ENCODE results near the gene NECTIN2. TPM values are rescaled to one million over a fixed set of nuclear protein-coding genes. Genes with fewer than 3 reads are reported as not detected.
"Not testable (repeated sequence)": the region's sequence is repeated elsewhere in the genome, so short reads cannot be mapped to it uniquely, and the experiment has no call there.

NECTIN2 gene
- polyA plus RNA-seq, 3 donors = 5.6 to 18.2 (median 9.3) TPM

DNA sequence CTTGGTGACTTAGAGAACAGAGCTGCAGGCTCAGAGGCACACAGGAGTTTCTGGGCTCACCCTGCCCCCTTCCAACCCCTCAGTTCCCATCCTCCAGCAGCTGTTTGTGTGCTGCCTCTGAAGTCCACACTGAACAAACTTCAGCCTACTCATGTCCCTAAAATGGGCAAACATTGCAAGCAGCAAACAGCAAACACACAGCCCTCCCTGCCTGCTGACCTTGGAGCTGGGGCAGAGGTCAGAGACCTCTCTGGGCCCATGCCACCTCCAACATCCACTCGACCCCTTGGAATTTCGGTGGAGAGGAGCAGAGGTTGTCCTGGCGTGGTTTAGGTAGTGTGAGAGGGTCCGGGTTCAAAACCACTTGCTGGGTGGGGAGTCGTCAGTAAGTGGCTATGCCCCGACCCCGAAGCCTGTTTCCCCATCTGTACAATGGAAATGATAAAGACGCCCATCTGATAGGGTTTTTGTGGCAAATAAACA lies 78.2 kb downstream of the NECTIN2 start:
- Histone ChIP-seq H3K4me2 (replicated peaks; ENCODE audit: extremely low read depth, low read length, poor library complexity, severe bottlenecking) (no peak overlapping the region), H2AFZ (ENCODE audit: insufficient read depth, low read depth, low read length, poor library complexity, severe bottlenecking) (peak overlapping the region; percentile 11), H3K4me3 (replicated peaks in 1 of 3; ENCODE audit: low read depth in 2 of 3, low read length in 3 of 3) (no peak overlapping the region), H3K27me3 (ENCODE audit: control insufficient read depth in 2 of 2, insufficient read depth in 2 of 2, low read length in 2 of 2) (no peaks in the 10 kb centered on the region), H3K79me2 (ENCODE audit: insufficient read depth, low read length) (no peaks in the 10 kb centered on the region), H3K9me3 (replicated peaks in 1 of 2; ENCODE audit: control insufficient read depth in 1 of 2, insufficient read depth in 1 of 2, low read length in 2 of 2) (no peaks in the 10 kb centered on the region), H4K20me1 (ENCODE audit: insufficient read depth, low read length) (no peaks in the 10 kb centered on the region), H3K4me1 (ENCODE audit: control insufficient read depth in 1 of 2, insufficient read depth in 2 of 2, low read length in 2 of 2) (peaks cover 31 to 32% of the 10 kb centered on the region in 2 donors), H3K36me3 (replicated peaks in 1 of 2; ENCODE audit: control insufficient read depth in 1 of 2, insufficient read depth in 2 of 2, low read length in 2 of 2) (no peaks in the 10 kb centered on the region), H3K9ac (ENCODE audit: insufficient read depth, low read length, poor library complexity, severe bottlenecking) (no peak overlapping the region), H3K27ac (ENCODE audit: low read depth in 1 of 2, low read length in 2 of 2) (no peak overlapping the region)
- Mint-ChIP-seq H3K9me3 (no peaks in the 10 kb centered on the region), H3K4me3 (no peak overlapping the region), H3K27ac (peak overlapping the region in 4 of 7 donors; percentile 5 to 82 (median 34)), H3K27me3 (ENCODE audit: low read depth in 3 of 3) (peaks cover 0 to 5% (median 0%) of the 10 kb centered on the region in 3 donors), H3K4me1 (peaks cover 34% of the 10 kb centered on the region), H3K36me3 (no peaks in the 10 kb centered on the region)
- intact Hi-C loops (cut with micrococcal nuclease) = no loop called here
- WGBS (ENCODE audit: insufficient coverage) = 100% methylated on average over 2 of the region's 8 CpGs
- no peak for DNase-seq
- no peak for TF ChIP-seq CTCF (IDR thresholded peaks at IDR 0.05)

DNA sequence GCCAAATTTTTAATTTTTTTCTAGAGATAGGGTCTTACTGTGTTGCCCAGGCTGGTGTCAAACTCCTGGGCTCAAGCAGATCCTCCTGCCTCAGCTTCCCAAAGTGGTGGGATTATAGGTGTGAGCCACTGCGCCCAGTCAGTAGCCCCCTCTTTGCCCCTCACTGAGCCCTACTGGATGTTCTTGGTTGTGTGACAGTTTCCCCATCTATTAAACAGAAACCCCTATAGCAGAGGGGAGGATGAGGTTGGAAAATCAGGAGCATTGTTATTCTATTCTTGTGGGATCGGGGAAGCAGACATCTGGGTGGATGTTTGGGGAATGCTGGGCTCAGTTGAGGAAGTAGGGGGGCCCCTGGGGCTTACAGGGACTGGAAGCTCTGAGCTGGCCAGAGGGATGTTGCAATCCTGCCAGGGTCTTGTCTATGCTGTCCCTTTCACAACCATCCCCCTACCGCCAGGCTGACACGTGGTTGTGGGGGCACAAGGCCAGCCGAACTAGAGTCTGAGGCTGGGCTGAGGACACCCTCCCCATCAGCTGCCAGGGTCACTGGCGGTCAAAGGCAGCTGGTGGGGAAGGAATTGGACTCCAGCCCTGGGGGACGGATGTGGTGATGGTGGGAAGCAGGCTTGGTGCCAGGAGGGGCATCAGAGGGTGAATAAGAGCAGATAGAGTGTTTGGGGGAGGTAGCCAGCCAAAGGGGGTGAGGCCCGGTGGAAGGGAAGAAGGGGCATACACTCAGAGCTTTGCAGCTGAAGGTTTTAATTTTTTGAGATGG lies 79.2 kb downstream of the NECTIN2 start:
- Histone ChIP-seq H4K20me1 (ENCODE audit: insufficient read depth, low read length) (no peaks in the 10 kb centered on the region), H3K9me3 (replicated peaks in 1 of 2; ENCODE audit: control insufficient read depth in 1 of 2, insufficient read depth in 1 of 2, low read length in 2 of 2) (no peaks in the 10 kb centered on the region), H3K4me2 (replicated peaks; ENCODE audit: extremely low read depth, low read length, poor library complexity, severe bottlenecking) (peak overlapping the region; percentile 24), H3K9ac (ENCODE audit: insufficient read depth, low read length, poor library complexity, severe bottlenecking) (no peak overlapping the region), H3K4me1 (ENCODE audit: control insufficient read depth in 1 of 2, insufficient read depth in 2 of 2, low read length in 2 of 2) (peaks cover 31 to 32% of the 10 kb centered on the region in 2 donors), H3K27ac (ENCODE audit: low read depth in 1 of 2, low read length in 2 of 2) (peak overlapping the region in 1 of 2 donors; percentile 35), H2AFZ (ENCODE audit: insufficient read depth, low read depth, low read length, poor library complexity, severe bottlenecking) (peak overlapping the region; percentile 59), H3K36me3 (replicated peaks in 1 of 2; ENCODE audit: control insufficient read depth in 1 of 2, insufficient read depth in 2 of 2, low read length in 2 of 2) (no peaks in the 10 kb centered on the region), H3K79me2 (ENCODE audit: insufficient read depth, low read length) (no peaks in the 10 kb centered on the region), H3K4me3 (replicated peaks in 1 of 3; ENCODE audit: low read depth in 2 of 3, low read length in 3 of 3) (peak overlapping the region in 1 of 3 experiments; percentile 33), H3K27me3 (ENCODE audit: control insufficient read depth in 2 of 2, insufficient read depth in 2 of 2, low read length in 2 of 2) (no peaks in the 10 kb centered on the region)
- Mint-ChIP-seq H3K36me3 (no peaks in the 10 kb centered on the region), H3K4me1 (peaks cover 34% of the 10 kb centered on the region), H3K27ac (peak overlapping the region; percentile 28 to 89 (median 67)), H3K9me3 (no peaks in the 10 kb centered on the region), H3K27me3 (ENCODE audit: low read depth in 3 of 3) (peaks cover 0 to 6% (median 3%) of the 10 kb centered on the region in 3 donors), H3K4me3 (peak overlapping the region in 1 of 2 donors; percentile 86)
- WGBS (ENCODE audit: insufficient coverage) = 4% methylated on average over 4 of the region's 8 CpGs
- DNase-seq = peak; percentile 27 to 81 (median 74)
- no peak for TF ChIP-seq CTCF (IDR thresholded peaks at IDR 0.05)
- intact Hi-C loops (cut with micrococcal nuclease) = no loop called here

- H3K9me3 ChIP-seq (replicated peaks in 1 of 2; ENCODE audit: control insufficient read depth in 1 of 2, insufficient read depth in 1 of 2, low read length in 2 of 2); intact Hi-C loops (cut with micrococcal nuclease); H4K20me1 ChIP-seq (ENCODE audit: insufficient read depth, low read length); H3K27ac ChIP-seq (ENCODE audit: low read depth in 1 of 2, low read length in 2 of 2); H3K36me3 ChIP-seq (replicated peaks in 1 of 2; ENCODE audit: control insufficient read depth in 1 of 2, insufficient read depth in 2 of 2, low read length in 2 of 2); H3K27me3 Mint-ChIP-seq (ENCODE audit: low read depth in 3 of 3); DNase-seq; H3K9me3 Mint-ChIP-seq; H3K27me3 ChIP-seq (ENCODE audit: control insufficient read depth in 2 of 2, insufficient read depth in 2 of 2, low read length in 2 of 2); H3K36me3 Mint-ChIP-seq; H3K9ac ChIP-seq (ENCODE audit: insufficient read depth, low read length, poor library complexity, severe bottlenecking); H3K79me2 ChIP-seq (ENCODE audit: insufficient read depth, low read length): not testable (repeated sequence)
- Mint-ChIP-seq H3K4me3 (peak overlapping the region; percentile 75 to 84), H3K27ac (peak overlapping the region in 5 of 7 donors; percentile 33 to 87 (median 72)), H3K4me1 (peaks cover 34% of the 10 kb centered on the region)
- 86% methylated on average over 5 of the region's 19 CpGs for WGBS (ENCODE audit: insufficient coverage)
- peak overlapping the region; percentile 76 for H2AFZ ChIP-seq (ENCODE audit: insufficient read depth, low read depth, low read length, poor library complexity, severe bottlenecking)
- H3K4me3 ChIP-seq (replicated peaks in 1 of 3; ENCODE audit: low read depth in 2 of 3, low read length in 3 of 3) = peak overlapping the region in 2 of 3 experiments; percentile 19 to 60
- H3K4me2 ChIP-seq (replicated peaks; ENCODE audit: extremely low read depth, low read length, poor library complexity, severe bottlenecking) = peak overlapping the region; percentile 65
- peaks cover 31 to 32% of the 10 kb centered on the region in 2 donors for H3K4me1 ChIP-seq (ENCODE audit: control insufficient read depth in 1 of 2, insufficient read depth in 2 of 2, low read length in 2 of 2)
Measured at GRCh38 chr19:44926245-44927077, 80.4 kb downstream of the NECTIN2 start.

Measured in CD14-positive monocyte (primary cell).